ENCODE data around the gene MTRFR. TPM values are rescaled to one million over a fixed set of nuclear protein-coding genes. Genes with fewer than 3 reads are reported as not detected.
A peak's percentile ranks its signal among the peaks of the same experiment; 100 is the strongest.

MTRFR gene
- total RNA-seq, 1 donor from 2014 or later, result 0.85 TPM

DNA sequence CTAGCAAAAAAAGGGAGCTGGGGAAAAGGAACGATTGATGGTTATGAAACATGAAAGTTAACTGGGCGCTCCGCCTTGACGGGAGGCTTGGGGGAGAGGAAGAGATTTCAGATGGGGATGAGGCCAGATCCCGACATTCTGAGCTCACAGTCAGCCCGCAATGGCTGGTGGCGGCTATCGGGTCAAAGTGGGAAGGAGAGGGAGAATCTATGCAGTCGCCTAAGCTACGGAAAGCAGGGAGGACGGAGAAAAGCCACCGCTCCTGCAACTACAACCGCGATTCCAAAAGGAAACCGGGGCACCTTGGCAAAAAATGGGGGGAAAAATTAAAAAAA lies 797 bp upstream of the MTRFR start:
- TF ChIP-seq, protein P1, sequence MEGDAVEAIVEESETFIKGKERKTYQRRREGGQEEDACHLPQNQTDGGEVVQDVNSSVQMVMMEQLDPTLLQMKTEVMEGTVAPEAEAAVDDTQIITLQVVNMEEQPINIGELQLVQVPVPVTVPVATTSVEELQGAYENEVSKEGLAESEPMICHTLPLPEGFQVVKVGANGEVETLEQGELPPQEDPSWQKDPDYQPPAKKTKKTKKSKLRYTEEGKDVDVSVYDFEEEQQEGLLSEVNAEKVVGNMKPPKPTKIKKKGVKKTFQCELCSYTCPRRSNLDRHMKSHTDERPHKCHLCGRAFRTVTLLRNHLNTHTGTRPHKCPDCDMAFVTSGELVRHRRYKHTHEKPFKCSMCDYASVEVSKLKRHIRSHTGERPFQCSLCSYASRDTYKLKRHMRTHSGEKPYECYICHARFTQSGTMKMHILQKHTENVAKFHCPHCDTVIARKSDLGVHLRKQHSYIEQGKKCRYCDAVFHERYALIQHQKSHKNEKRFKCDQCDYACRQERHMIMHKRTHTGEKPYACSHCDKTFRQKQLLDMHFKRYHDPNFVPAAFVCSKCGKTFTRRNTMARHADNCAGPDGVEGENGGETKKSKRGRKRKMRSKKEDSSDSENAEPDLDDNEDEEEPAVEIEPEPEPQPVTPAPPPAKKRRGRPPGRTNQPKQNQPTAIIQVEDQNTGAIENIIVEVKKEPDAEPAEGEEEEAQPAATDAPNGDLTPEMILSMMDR (IDR thresholded peaks at IDR 0.05), result no peak
- Histone ChIP-seq H3K27ac (peak overlapping the region; percentile 86 to 93), H3K27me3 (no peaks in the 10 kb centered on the region), H3K36me3 (peaks cover 0 to 4% of the 10 kb centered on the region in 2 donors), H3K9me3 (no peaks in the 10 kb centered on the region), H3K4me3 (peak overlapping the region; percentile 81 to 95), H3K4me1 (peaks cover 5 to 15% of the 10 kb centered on the region in 2 donors)
- intact Hi-C loops (cut with DNase I), result loop anchor here (2.0 to 5.0 kb wide), 6 partner anchors 38 to 706 kb away; partner anchors contain the start of genes ABCB9, CDK2AP1, DENR and KNTC1
- no peak for DNase-seq (ENCODE audit: low spot score in 2 of 2)

DNA sequence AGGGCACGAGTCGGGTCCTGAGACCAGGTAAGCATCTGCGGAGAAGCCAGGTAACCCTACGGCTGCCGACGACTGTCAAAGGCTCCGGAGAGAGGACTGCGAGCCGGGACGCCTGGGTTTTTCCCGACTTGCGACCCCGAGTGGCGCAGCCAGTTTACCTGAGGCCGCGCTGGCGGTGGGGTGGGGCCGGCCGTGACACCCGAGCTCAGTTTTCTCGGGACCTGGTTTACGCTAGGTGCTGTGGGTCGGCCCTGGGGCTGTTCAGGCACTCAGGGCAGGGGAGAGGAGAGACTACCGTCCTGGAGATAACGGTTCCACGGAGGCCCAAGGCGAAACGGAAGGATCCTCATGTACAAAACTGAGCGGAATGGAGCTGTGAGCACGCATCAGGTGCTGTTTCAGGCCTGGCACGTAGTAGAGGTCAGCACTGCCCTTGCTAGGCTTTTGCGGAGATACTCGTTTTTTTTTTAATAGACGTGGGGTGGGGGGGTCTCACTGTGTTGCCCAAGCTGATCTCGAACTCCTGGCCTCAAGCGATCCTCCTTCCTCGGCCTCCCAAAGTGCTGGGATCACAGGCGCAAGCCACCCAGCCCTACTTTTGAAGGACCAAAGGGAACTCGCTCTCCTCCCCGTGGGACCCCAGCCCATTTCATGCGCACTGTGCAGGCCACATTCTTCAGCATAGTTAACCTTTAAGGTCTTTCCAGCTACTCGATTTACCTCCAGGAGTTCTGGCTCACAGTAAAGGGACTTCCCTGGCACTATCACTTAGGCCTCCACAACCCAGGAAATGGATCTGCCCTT lies 471 bp downstream of the MTRFR start:
- Histone ChIP-seq H3K4me3 (peak overlapping the region; percentile 81 to 95), H3K36me3 (peaks cover 0 to 4% of the 10 kb centered on the region in 2 donors), H3K9me3 (no peaks in the 10 kb centered on the region), H3K27ac (peak overlapping the region; percentile 81 to 93), H3K4me1 (peaks cover 5 to 19% of the 10 kb centered on the region in 2 donors), H3K27me3 (no peaks in the 10 kb centered on the region)
- TF ChIP-seq, protein P1 (IDR thresholded peaks at IDR 0.05), result no peak
- no peak for DNase-seq (ENCODE audit: low spot score in 2 of 2)
- intact Hi-C loops (cut with DNase I), result loop anchor here (1.0 to 5.0 kb wide), 7 partner anchors 37 to 707 kb away; partner anchors contain the start of genes ABCB9, CDK2AP1, DENR and EIF2B1

DNA sequence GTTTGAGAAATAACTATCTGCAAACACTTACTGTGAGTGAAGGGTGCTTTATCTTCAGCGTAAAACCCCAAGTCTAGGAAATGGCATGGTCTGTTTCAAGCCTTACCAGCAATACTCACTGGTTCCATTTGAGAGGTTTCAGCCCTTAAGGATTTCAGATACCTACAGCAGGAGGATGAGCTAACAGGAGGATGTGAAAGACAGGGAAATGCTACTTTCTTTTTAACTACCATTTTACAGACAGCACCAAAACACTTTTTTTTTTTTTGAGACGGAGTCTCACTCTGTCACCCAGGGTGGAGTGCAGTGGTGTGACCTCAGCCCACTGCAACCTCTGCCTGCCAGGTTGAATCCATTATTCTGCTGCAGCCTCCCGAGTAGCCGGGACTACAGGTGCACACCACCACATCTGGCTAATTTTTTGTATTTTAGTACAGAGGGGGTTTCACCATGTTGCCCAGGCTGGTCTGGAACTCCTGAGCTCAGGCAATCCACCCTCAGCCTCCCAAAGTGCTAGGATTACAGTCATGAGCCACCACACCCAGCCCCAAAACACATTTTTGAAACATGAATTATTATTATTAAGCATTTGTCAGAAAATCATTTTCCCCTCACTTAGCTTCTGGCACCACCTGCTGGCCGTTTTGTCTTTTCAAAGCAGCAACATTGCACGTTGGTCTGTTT lies 4.6 kb downstream of the MTRFR start:
- TF ChIP-seq, protein P1 (IDR thresholded peaks at IDR 0.05), result peak; percentile 75 to 84 (median 75)
- DNase-seq (ENCODE audit: low spot score in 2 of 2), result peak in 1 of 2 donors; percentile 78
- H3K27ac ChIP-seq, result no peak overlapping the region
- peaks cover 10 to 12% of the 10 kb centered on the region in 2 donors for H3K4me1 ChIP-seq
- no peaks in the 10 kb centered on the region for H3K9me3 ChIP-seq
- H3K36me3 ChIP-seq, result peaks cover 3 to 9% of the 10 kb centered on the region in 2 donors
- H3K4me3 ChIP-seq, result no peak overlapping the region
- no peaks in the 10 kb centered on the region for H3K27me3 ChIP-seq
- intact Hi-C loops (cut with DNase I), result loop anchor here (1.0 kb wide), 1 partner anchor 194 kb away; no protein-coding TSS in a partner anchor

DNA sequence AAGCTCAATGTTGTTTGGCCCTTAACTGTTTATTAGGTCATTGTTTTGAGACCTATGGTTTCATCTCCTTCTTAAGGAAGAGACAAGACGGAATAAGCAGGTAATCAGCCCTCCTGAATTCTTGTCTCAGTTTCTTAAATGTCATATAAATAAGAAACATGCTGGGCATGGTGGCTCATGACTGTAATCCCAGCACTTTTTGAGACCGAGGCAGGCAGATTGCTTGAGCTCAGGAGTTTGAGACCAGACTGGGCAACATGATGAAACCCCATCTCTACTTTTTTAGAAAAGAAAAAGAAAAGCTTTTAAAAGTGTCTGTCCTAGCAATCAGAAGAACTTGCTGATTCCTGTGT lies 5.1 kb downstream of the MTRFR start:
- Histone ChIP-seq H3K27ac (no peak overlapping the region), H3K9me3 (no peaks in the 10 kb centered on the region), H3K4me1 (peaks cover 10 to 12% of the 10 kb centered on the region in 2 donors), H3K36me3 (peaks cover 3 to 9% of the 10 kb centered on the region in 2 donors), H3K4me3 (no peak overlapping the region), H3K27me3 (no peaks in the 10 kb centered on the region)
- intact Hi-C loops (cut with DNase I), result loop anchor here (1.0 kb wide), 1 partner anchor 195 kb away; no protein-coding TSS in a partner anchor
- TF ChIP-seq, protein P1 (IDR thresholded peaks at IDR 0.05), result no peak
- DNase-seq (ENCODE audit: low spot score in 2 of 2), result no peak

DNA sequence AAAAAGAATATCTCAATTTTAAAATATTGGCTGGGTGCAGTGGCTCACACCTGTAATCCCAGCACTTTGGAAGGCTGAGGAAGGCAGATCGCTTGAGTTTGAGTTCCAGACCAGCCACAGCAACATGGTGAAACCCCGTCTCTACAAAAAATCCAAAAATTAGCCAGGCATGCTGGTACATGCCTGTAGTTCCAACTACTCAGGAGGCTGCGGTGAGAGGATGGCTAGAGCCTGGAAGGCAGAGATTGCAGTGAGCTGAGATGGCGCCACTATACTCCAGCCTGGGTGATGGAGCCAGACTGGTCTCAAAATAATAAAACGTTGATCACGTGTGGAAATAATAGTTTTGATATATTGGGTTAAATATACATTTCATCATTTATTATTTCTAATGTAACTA lies 5.7 kb downstream of the MTRFR start:
- no peak overlapping the region for H3K27ac ChIP-seq
- H3K4me1 ChIP-seq, result peaks cover 8 to 12% of the 10 kb centered on the region in 2 donors
- TF ChIP-seq, protein P1 (IDR thresholded peaks at IDR 0.05), result no peak
- H3K36me3 ChIP-seq, result peaks cover 3 to 9% of the 10 kb centered on the region in 2 donors
- no peak overlapping the region for H3K4me3 ChIP-seq
- intact Hi-C loops (cut with DNase I), result loop anchor here (1.0 kb wide), 1 partner anchor 196 kb away; no protein-coding TSS in a partner anchor
- no peaks in the 10 kb centered on the region for H3K27me3 ChIP-seq
- no peak for DNase-seq (ENCODE audit: low spot score in 2 of 2)
- H3K9me3 ChIP-seq, result no peaks in the 10 kb centered on the region
